NCI-H446 treated with DMSO at 0.1 percent for 48 hours (cell line): ENCODE measurements around the gene ING3.

Experiments used
- DNase-seq: peaks from one replicate; lab custom pipeline; 2025; lab: John Stamatoyannopoulos, UW

ING3 gene, protein sequence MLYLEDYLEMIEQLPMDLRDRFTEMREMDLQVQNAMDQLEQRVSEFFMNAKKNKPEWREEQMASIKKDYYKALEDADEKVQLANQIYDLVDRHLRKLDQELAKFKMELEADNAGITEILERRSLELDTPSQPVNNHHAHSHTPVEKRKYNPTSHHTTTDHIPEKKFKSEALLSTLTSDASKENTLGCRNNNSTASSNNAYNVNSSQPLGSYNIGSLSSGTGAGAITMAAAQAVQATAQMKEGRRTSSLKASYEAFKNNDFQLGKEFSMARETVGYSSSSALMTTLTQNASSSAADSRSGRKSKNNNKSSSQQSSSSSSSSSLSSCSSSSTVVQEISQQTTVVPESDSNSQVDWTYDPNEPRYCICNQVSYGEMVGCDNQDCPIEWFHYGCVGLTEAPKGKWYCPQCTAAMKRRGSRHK

DNA sequence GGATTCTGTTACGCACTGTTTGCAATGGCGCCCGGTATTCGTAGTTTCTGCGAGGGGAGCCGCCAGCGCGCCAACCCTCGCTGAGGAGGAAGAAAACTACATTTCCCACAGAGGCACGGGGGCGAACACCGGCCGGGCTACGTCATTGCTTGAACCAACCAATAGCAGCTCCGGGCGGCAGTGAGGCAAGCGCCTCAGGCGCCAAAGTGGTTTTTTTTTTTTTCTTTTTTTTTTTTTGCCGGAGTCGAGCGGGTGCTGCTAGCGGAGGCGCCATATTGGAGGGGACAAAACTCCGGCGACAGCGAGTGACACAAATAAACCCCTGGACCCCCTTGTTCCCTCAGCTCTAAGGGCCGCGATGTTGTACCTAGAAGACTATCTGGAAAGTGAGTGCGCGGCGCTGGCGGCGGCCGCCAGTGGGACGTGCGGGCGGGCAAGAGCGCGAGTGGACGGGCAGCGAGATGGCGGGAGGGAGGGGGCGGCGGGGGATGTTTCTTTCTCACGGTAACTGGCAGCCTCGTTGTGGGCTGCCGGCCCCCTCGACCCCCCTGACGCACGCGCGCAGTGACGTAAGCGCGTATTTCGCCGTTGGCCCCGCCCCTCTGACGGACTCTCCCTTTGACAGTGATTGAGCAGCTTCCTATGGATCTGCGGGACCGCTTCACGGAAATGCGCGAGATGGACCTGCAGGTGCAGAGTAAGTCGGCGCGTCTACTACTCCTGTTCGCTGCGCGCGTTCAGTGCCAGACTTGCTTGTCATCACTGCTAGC, at the start of gene ING3:
ING3 (plus strand) TSS at position 239 of the 770 bp plus-strand sequence; CDS start at position 359, 120 bp downstream.
- peak; percentile 95 for DNase-seq

DNA sequence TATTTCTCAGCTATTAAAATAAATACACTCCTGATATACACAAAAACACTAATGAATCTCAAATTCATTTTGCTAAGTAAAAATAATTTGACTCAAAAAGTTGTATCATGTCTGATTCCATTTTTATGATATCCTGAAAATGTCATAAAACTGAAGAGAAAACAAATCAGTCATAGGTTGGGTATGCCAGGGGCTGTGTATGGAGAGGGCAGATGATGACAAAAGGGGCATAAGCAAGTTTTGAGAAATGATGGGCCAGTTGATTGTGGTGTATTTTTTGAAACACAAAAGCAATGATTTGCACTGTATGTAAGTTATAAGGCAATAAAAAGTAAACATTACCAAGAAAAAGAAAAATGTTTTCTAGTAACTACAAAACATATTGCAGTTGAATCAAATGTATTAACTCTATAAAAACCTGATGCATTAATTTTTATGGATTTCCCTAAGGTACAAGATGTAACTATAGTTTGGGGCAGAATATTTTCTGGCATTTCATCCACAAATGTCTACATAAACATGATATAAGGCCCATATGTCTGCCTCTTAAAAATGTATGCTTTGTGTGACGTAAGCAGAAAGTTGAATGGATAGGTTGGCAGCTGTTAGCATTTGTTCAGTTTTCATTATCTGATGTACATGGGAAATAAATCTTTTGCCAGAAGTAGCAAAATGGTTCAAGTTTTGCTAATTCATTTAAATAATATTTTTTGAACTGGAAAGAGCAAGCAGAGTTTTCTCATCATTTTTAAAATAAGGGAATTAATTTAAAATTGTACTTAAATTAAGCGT, 35.1 kb upstream of the ING3 start:
- DNase-seq, result peak; percentile 72

DNA sequence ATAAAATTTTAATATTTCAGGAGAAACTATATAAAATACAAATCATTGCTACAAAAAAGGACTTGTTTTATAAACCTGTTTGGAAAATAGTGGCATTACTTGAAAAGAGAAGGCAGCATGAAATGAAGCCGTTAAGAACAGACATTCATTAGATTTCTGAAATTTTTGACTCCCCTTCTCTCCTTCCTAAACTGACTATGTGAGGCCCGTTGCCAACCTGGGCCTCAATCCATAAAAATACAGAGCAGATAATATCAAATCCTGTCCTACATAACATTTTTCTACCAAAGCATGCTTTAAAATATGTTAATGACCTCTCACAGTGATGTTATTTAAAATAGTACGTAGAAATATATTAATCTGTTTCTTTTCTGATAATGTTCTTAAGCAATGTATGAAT, 34.5 kb upstream of the ING3 start:
- DNase-seq, result peak; percentile 53

DNA sequence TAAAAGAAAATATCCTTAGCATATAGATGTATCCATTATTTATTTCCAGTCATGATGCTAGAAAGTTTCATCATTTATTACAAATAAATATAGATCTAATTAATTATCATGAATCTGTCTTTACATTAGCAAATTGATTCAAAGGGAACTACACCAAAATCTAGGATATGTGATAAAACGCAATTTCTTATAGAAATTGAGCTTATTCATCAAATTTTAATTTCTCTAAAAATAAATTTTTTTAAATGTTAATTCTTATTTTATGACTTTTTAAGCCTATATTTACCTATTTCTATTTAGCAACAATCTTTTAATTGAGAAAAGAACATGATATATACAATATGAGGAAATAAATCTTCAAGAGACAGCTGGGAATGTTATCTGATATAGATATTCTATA, 34.0 kb upstream of the ING3 start:
- no peak for DNase-seq

DNA sequence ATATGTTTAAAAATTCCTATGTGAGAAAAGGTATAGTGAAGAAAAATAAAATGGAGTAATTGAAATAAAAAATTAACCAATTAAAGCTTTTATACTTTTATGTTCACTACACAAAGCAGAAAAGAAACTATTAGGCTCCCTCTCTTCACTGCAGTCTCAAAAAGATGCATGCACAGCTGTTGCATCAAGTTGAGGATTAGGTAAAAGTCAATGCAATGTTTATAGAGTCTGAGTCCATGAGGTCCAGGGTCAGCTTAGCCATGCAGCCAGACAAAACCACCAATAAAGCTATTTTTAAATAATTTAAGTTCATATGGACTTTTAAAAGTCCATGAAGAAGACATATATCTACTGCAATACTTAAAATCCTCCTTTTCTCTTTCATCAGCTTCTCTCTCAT, 31.1 kb upstream of the ING3 start:
- no peak for DNase-seq

DNA sequence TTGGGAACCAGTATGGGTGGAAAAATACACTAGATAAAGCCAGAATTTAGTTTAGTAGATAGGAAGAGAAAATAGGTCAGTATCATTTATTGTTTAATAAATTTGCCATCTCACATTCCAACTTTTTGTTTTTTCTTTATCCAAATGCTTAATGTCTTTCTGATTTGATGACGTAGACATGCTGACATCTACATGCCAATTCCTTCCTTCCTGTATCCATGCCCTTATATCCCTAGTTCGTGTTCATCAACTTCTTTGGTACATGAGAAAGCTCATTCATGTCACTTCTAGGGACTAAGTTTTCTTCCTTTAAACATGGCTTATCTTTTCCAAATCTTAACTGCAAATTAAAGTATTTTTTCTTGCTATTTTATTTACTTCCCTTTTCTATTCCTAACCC, 30.5 kb upstream of the ING3 start:
- DNase-seq, result no peak

DNA sequence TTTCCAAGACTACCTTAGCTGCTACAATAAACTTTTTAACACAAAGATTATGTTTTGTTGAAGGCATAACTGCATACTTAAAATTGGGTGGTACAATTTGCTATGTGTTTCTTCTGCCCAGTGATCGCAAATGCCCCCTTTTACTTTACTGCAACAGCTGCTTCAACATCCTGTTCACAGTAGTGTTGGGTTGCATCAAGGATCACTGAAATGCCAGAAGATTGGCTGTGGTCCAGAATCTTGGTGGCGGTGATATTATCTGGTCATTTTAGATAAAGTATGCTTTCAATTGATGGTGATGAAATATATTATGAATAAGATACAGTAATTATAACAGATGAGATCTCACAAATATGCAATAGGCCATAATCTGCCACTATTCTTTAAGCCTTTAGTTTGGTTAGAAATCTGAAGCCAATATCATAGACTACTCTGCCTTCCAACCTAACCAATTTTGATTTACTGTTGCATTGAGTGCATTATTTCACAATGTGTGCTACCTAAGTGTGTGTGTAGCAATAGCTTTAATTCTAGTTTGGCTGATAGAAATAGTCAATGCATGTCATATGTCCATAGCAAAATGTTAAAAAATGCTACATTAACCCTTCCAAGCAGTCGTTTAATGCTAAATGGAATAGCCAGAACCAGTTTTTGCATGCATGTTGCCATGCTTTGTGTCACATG, 29.8 kb upstream of the ING3 start:
- DNase-seq, result no peak

DNA sequence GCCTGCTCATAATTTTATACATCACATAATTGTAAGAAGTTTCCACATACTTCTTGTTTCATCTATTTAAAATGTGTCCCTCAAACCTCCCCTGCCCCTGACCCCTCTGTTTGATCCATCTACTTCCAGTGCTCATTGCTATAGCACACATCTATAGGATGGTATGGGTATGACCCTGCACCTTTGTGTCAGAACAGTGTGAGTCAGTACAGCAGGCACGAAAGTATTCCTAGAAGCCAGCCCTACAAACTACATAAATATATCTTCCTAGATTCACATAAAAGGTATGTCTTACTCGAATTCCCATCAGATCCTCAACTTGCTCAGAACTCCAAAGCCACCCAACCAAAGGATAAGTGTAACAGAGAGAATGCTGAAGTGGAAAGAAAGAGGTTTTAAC, 25.7 kb upstream of the ING3 start:
- no peak for DNase-seq

DNA sequence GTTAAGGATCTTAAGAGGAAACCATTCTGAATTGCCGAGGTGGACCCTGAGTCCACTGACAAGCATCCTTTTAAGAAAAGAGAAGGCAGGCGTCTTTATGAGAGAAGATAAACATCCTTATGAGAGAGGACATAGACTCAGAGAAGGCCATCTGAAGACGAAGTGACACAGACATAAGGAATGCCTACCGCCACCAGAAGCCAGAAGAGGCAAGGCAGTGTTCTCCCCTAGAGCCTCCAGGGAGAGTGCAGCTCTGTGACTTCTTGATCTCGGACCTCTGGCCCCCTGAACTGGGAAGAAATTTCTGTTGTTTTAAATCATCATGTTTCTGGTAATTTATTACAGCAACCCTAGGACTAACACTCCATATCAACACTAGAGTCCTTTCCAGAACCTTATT, 25.2 kb upstream of the ING3 start:
- DNase-seq, result no peak

DNA sequence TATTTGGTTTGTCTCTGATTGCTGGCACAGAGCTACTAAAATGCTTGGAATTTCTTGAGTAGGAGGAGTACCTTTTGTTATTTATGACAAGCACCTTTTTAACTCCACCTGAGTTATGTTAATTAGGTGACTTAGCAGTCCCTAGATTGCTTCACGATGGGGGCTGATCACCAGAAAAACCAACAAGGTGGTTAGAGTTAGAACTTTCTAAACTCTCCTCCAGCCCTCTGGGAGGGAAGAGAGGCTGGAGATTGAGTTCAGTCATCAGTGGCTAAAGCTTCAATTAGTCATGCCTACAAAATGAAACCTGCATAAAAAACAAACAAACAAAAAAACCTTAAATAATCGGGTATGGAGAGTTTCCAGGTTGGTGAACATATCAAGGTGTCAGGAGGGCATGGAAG, 23.6 kb upstream of the ING3 start:
- DNase-seq, result no peak

DNA sequence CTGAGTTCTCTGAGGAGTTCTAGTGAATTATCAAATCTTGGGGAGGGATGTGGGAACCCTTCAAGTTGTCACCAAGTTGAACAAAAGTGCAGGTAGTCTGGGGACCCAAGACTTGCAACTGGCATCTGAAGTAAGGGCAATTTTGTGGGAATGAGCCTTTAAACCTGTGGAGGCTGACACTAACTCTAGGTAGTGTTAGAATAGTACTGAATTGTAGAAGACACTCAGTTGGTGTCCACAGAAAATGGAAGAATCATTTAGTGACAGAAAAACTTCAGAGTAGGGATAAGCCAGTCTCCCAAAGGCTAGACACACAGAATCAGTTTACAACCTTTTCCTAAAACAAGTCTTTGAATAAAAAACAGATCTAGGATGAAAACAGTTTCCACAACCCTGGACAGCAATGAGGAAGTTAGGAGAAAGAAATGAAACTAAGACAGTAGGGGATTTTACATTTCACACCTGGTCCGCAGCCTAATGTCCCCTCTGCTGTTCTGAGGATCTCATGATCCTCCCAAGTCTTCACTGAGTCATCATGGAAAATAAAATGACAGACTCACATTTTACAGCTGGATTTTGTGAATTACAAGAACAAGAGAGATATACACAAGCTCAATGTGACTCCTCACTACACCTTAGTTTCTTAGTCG, 23.0 kb upstream of the ING3 start:
- no peak for DNase-seq

DNA sequence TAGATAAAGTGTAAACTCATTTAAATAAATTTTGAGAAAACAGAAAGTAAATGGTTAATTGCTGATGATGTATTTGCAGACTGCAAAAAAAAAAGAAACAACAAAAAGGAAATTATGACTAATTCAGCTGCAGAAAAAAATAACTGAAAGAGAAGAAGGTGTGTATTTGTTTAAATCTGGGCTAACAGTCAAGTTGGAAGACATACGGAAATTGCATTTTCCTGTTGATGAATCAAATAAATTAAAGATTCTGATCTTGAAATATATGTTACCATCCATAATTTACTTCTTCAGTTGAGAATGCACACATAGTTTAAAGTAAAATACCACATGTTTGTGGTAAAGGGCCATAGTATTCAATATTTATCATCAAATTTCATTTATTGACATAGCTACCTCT, 19.3 kb upstream of the ING3 start:
- peak; percentile 24 for DNase-seq

DNA sequence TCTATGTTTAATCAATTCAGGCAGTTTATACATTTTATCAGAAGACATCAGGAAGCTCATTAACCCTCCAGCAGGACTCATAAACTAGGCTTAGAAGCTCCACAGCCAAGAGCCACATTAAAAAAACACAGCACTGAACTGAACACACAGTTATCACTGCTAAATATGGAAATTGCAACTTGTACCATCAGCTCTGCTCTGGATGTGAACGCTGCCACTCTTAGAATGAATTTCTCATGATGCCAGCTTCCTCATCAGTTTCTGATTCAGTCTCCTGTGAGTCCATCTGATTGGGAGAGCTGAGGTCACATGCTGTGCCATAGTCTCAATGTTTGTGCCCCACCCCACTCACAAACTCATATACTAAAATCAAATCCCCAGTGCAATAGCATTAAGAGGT, 17.1 kb upstream of the ING3 start:
- DNase-seq, result peak; percentile 24

DNA sequence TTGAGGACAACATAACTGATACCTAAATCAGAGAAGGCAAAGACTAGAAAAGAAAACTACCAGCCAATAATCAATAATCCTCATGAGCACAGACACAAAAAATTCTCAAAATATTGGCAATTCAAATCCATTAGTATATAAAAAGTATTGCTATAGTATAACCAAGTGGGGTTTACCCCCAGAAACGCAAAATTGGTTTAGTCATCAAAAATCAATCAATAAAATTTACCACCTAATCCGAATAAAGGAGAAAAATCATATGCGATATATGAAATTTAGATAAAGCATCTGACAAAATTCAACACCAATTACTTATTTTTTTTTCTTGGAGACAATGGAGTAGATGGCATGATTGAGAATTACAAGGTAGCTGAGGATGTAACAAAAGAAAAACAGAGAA, 11.2 kb upstream of the ING3 start:
- no peak for DNase-seq

DNA sequence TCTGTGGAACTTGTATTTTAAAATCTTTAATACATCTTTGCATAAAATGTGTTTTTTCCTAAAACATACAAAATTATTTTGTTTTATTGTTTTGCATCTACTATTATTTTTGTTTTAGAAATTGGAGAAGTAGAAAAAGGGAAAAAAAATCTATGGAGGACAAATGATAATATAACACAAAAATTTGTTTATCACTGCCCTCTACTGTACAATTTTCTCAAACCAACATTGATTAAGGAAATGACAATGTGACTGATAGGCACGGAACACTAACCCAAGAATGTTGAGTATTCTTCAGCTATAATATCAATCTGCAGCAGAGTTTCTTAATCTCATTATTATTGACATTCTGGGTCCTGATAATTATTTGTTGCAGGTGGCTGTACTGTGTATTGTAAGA, 9.5 kb upstream of the ING3 start:
- DNase-seq, result peak; percentile 52

DNA sequence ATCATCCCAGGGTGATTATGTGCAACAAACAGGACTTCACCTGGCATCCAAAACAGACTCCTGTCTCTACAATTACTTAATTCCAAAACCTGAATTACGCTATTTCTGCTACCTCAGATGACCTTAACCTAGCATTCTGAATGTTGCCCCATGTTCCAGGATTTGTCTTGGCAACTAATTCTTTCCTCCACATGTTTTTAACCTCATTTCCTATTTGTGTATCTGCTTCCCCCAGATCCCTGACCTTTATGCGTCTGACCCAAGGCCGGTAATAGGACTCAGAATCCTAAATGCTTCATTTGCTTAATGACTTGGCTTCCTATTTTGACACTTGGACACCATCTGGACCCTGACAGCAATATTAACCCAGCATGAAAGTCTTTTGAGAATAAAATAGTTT, 8.7 kb upstream of the ING3 start:
- DNase-seq, result no peak

DNA sequence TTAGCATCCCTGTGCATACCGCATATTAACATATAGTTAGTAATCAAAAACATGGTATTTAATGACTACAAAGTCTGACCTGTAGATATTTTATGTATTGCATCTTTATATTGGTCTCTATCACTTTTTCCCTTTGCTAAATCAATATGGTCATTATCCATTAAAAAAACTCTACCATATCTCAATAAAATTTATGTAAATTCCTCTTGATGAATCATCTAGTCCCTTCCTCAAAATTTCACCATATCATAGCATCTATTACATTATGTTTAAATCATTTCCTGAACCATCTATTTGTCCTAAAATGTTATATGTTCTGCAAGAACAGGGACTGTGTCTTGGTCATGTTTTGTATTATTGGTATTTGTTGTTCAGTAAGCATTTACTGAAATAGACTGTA, 7.7 kb upstream of the ING3 start:
- no peak for DNase-seq

DNA sequence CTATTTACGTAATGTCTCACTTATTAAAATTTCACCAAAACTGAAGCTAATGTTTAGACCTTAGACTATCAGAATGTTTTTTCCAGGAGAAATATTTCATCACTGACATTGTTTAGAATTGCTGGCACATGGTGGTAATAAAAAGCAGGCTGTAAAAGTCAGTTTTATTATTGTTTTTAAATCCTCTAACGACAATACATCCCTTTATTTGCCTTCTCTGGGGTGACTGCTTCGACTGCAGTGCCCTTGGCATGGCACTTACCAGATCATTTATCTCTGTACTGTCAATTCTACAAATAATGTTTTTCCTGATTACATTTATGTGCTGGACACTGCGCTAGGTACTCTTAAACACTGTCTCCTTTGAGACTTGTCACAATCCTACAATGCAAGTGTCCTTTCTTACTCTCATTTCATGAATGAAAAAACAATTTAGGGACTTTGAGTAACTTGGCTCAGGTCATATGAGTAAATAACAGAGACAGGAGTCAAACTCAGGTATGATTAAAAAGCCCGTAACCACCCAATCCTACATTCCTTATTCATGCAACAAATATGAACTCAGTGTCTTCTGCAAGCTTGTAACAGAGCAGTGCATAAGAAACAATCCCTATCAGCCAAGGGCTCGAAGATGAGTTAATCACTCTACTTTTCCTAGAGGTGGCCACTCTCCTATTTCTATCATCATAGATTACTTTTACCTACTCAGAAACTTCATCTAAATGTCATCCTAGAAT, 5.6 kb upstream of the ING3 start:
- no peak for DNase-seq

DNA sequence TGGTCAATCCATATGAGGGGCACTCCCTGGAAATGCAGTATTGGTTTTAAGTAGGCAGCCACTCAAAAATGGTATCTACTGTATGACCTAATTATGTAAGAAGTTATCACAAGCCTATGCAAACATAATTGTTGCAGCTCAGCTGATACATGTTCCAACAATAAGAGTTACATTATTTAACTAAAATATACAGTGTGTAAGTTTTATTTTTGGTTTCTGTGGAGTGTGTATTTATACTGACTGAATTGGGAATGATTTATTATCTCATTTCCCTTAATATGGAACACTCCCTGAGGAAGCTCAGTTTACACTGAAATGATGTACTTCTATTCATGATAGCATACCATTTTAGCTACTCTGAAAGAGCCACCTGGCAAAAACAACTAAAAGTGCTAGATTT, 2.6 kb upstream of the ING3 start:
- no peak for DNase-seq

DNA sequence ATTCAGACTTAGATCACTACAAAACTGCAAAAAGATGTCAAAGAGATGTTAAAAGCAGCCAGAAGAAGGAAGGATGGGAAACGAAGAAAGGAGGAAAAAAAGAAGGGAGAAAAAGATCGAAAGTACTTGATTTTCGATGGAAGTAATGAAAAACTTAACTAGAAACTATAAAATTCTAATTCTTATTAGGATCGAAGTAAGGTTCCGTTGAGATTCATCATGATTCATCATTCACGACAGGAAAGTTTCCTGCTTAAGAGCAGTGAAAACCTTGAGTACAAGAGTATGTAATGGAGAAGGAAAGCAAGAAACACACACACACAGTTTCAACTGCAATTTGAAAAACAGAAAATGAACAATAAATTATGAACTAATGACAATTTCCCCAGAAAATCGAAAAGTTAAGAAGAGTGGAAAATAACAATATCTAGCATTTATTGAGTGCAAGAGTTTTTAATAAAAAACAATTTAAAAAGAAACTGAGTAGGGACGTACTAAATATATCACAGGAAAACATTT, 1.1 kb upstream of the ING3 start:
- no peak for DNase-seq
